ENCODE data around the gene MND1. TPM values are rescaled to one million over a fixed set of nuclear protein-coding genes. Genes with fewer than 3 reads are reported as not detected.

Gene MND1
- total RNA-seq, 1 experiment from 2014 or later, result 21.8 TPM

- no TSS peak for BruUV-seq (replicated peaks)
- no peak overlapping the region for H3K4me3 Mint-ChIP-seq (ENCODE audit: unreplicated experiment)
- no peak overlapping the region for H3K27ac Mint-ChIP-seq (ENCODE audit: unreplicated experiment)
- intact Hi-C loops (cut with micrococcal nuclease; ENCODE audit: unreplicated experiment), result no loop called here
- H3K36me3 Mint-ChIP-seq (ENCODE audit: insufficient read depth, unreplicated experiment), result no peaks in the 10 kb centered on the region
- no peaks in the 10 kb centered on the region for H3K27me3 Mint-ChIP-seq (ENCODE audit: insufficient read depth, unreplicated experiment)
- DNase-seq, result no peak
- ChIA-PET POLR2A (no interaction called here), CTCF (no interaction called here)
- no peaks in the 10 kb centered on the region for H3K9me3 Mint-ChIP-seq (ENCODE audit: unreplicated experiment)
- TF ChIP-seq CTCF (IDR thresholded peaks at IDR 0.05; ENCODE audit: insufficient read depth in 1 of 2, low read depth in 1 of 2, low read length in 1 of 2, severe bottlenecking in 1 of 2, unreplicated experiment in 1 of 2), result no peak
- Histone ChIP-seq H3K4me1 (no peaks in the 10 kb centered on the region), H3K36me3 (ENCODE audit: control insufficient read depth, insufficient read depth, low read length) (no peaks in the 10 kb centered on the region), H3K27me3 (replicated peaks; ENCODE audit: control insufficient read depth, insufficient read depth, low read length) (no peaks in the 10 kb centered on the region), H3K9me3 (no peaks in the 10 kb centered on the region), H3K4me3 (ENCODE audit: low read depth, low read length) (no peak overlapping the region)
- H3K4me1 Mint-ChIP-seq (ENCODE audit: low read depth, unreplicated experiment), result no peaks in the 10 kb centered on the region
Observed at GRCh38 chr4:153426207-153426885, 81.9 kb downstream of the MND1 start.

GRCh38 chr4:153427363-153428071 lies 83.0 kb downstream of the MND1 start:
- ChIA-PET POLR2A (no interaction called here), CTCF (interaction anchor here (0.6 kb wide), 1 partner anchor 12 kb away, joined by 3 read pairs; no protein-coding TSS in a partner anchor)
- H3K27me3 ChIP-seq (replicated peaks; ENCODE audit: control insufficient read depth, insufficient read depth, low read length), result no peaks in the 10 kb centered on the region
- no TSS peak for BruUV-seq (replicated peaks)
- TF ChIP-seq CTCF (IDR thresholded peaks at IDR 0.05; ENCODE audit: insufficient read depth in 1 of 2, low read depth in 1 of 2, low read length in 1 of 2, severe bottlenecking in 1 of 2, unreplicated experiment in 1 of 2), result no peak
- Mint-ChIP-seq H3K9me3 (ENCODE audit: unreplicated experiment) (no peaks in the 10 kb centered on the region), H3K27ac (ENCODE audit: unreplicated experiment) (no peak overlapping the region), H3K27me3 (ENCODE audit: insufficient read depth, unreplicated experiment) (no peaks in the 10 kb centered on the region), H3K36me3 (ENCODE audit: insufficient read depth, unreplicated experiment) (no peaks in the 10 kb centered on the region), H3K4me1 (ENCODE audit: low read depth, unreplicated experiment) (no peaks in the 10 kb centered on the region), H3K4me3 (ENCODE audit: unreplicated experiment) (no peak overlapping the region)
- H3K4me3 ChIP-seq (ENCODE audit: low read depth, low read length), result no peak overlapping the region
- H3K36me3 ChIP-seq (ENCODE audit: control insufficient read depth, insufficient read depth, low read length), result no peaks in the 10 kb centered on the region
- H3K4me1 ChIP-seq, result no peaks in the 10 kb centered on the region
- no peak for DNase-seq
- no peaks in the 10 kb centered on the region for H3K9me3 ChIP-seq
- intact Hi-C loops (cut with micrococcal nuclease; ENCODE audit: unreplicated experiment), result no loop called here

GRCh38 chr4:153428941-153429475 lies 84.5 kb downstream of the MND1 start:
- Mint-ChIP-seq H3K36me3 (ENCODE audit: insufficient read depth, unreplicated experiment) (no peaks in the 10 kb centered on the region), H3K27me3 (ENCODE audit: insufficient read depth, unreplicated experiment) (no peaks in the 10 kb centered on the region)
- no peak for DNase-seq

More at GRCh38 chr4:153428941-153429475, 84.5 kb downstream of the MND1 start:
- no peaks in the 10 kb centered on the region for H3K36me3 ChIP-seq (ENCODE audit: control insufficient read depth, insufficient read depth, low read length)
- Mint-ChIP-seq H3K9me3 (ENCODE audit: unreplicated experiment) (no peaks in the 10 kb centered on the region), H3K27ac (ENCODE audit: unreplicated experiment) (no peak overlapping the region), H3K4me3 (ENCODE audit: unreplicated experiment) (no peak overlapping the region), H3K4me1 (ENCODE audit: low read depth, unreplicated experiment) (peaks cover 7% of the 10 kb centered on the region)
- no TSS peak for BruUV-seq (replicated peaks)
- H3K4me1 ChIP-seq, result no peaks in the 10 kb centered on the region; the same call in 1 of the 2 replicates
- TF ChIP-seq CTCF (IDR thresholded peaks at IDR 0.05; ENCODE audit: insufficient read depth in 1 of 2, low read depth in 1 of 2, low read length in 1 of 2, severe bottlenecking in 1 of 2, unreplicated experiment in 1 of 2), result no peak
- ChIA-PET CTCF (interaction anchor here (0.7 kb wide), 1 partner anchor 172 kb away, joined by 4 read pairs; no protein-coding TSS in a partner anchor), POLR2A (no interaction called here)
- H3K4me3 ChIP-seq (ENCODE audit: low read depth, low read length), result no peak overlapping the region
- intact Hi-C loops (cut with micrococcal nuclease; ENCODE audit: unreplicated experiment), result no loop called here
- H3K9me3 ChIP-seq, result no peaks in the 10 kb centered on the region
- no peaks in the 10 kb centered on the region for H3K27me3 ChIP-seq (replicated peaks; ENCODE audit: control insufficient read depth, insufficient read depth, low read length)
